Measurements from ENCODE around the gene PTPRO. TPM values are rescaled to one million over a fixed set of nuclear protein-coding genes. Genes with fewer than 3 reads are reported as not detected.

Gene PTPRO
- total RNA-seq, 4 donors from 2014 or later = 0.52 to 5.0 (median 1.0) TPM

GRCh38 chr12:15423629-15424028 lies 101.3 kb downstream of the PTPRO start:
- 77% methylated on average over 2 of the region's 2 CpGs for WGBS
- no peak overlapping the region for H3K27ac ChIP-seq (replicated peaks in 1 of 4)

GRCh38 chr12:15427913-15428312 lies 105.6 kb downstream of the PTPRO start:
- H3K9me3 ChIP-seq = no peaks in the 10 kb centered on the region
- no peak for DNase-seq (ENCODE audit: extremely low spot score)
- intact Hi-C loops (cut with DNase I) = no loop called here
- no peak overlapping the region for H3K4me3 ChIP-seq
- no peaks in the 10 kb centered on the region for H3K36me3 ChIP-seq
- H3K27ac ChIP-seq (replicated peaks in 1 of 4) = no peak overlapping the region
- no peaks in the 10 kb centered on the region for H3K4me1 ChIP-seq
- no peaks in the 10 kb centered on the region for H3K27me3 ChIP-seq
- TF ChIP-seq EP300 (IDR thresholded peaks at IDR 0.05) (no peak), POLR2A (IDR thresholded peaks at IDR 0.05; ENCODE audit: low read depth) (no peak), CTCF (IDR thresholded peaks at IDR 0.05) (no peak), POLR2AphosphoS5 (IDR thresholded peaks at IDR 0.05) (no peak)
- 91% methylated on average over 2 of the region's 2 CpGs for WGBS

More at GRCh38 chr12:15423629-15424028, 101.3 kb downstream of the PTPRO start:
- H3K36me3 ChIP-seq = no peaks in the 10 kb centered on the region
- H3K9me3 ChIP-seq = no peaks in the 10 kb centered on the region
- no peaks in the 10 kb centered on the region for H3K27me3 ChIP-seq
- TF ChIP-seq CTCF (IDR thresholded peaks at IDR 0.05) (no peak), POLR2AphosphoS5 (IDR thresholded peaks at IDR 0.05) (no peak), POLR2A (IDR thresholded peaks at IDR 0.05; ENCODE audit: low read depth) (no peak)
- intact Hi-C loops (cut with DNase I) = no loop called here
- no peak for DNase-seq (ENCODE audit: extremely low spot score)
- no peak overlapping the region for H3K4me3 ChIP-seq
- no peaks in the 10 kb centered on the region for H3K4me1 ChIP-seq

GRCh38 chr12:15428632-15429031 lies 106.3 kb downstream of the PTPRO start:
- Histone ChIP-seq H3K36me3 (no peaks in the 10 kb centered on the region), H3K4me1 (no peaks in the 10 kb centered on the region), H3K27ac (replicated peaks in 1 of 4) (no peak overlapping the region), H3K9me3 (no peaks in the 10 kb centered on the region), H3K4me3 (no peak overlapping the region), H3K27me3 (no peaks in the 10 kb centered on the region)
- TF ChIP-seq POLR2AphosphoS5 (IDR thresholded peaks at IDR 0.05) (no peak), EP300 (IDR thresholded peaks at IDR 0.05) (no peak), CTCF (IDR thresholded peaks at IDR 0.05) (no peak), POLR2A (IDR thresholded peaks at IDR 0.05; ENCODE audit: low read depth) (no peak)
- DNase-seq (ENCODE audit: extremely low spot score) = no peak
- intact Hi-C loops (cut with DNase I) = no loop called here
- 68% methylated on average over 2 of the region's 2 CpGs for WGBS

- no peaks in the 10 kb centered on the region for H3K4me1 ChIP-seq
- no peak for DNase-seq (ENCODE audit: extremely low spot score)
- intact Hi-C loops (cut with DNase I) = no loop called here
- no peaks in the 10 kb centered on the region for H3K27me3 ChIP-seq
- H3K27ac ChIP-seq (replicated peaks in 1 of 4) = no peak overlapping the region
- no peak overlapping the region for H3K4me3 ChIP-seq
- WGBS = 86% methylated on average over 1 of the region's 1 CpG
- no peaks in the 10 kb centered on the region for H3K36me3 ChIP-seq
- no peak for TF ChIP-seq POLR2A (IDR thresholded peaks at IDR 0.05; ENCODE audit: low read depth)
- no peak for TF ChIP-seq CTCF (IDR thresholded peaks at IDR 0.05)
- no peaks in the 10 kb centered on the region for H3K9me3 ChIP-seq
Observed at GRCh38 chr12:15429262-15429661, 107.0 kb downstream of the PTPRO start.

- Histone ChIP-seq H3K27me3 (no peaks in the 10 kb centered on the region), H3K4me1 (no peaks in the 10 kb centered on the region), H3K4me3 (no peak overlapping the region), H3K27ac (replicated peaks in 1 of 4) (no peak overlapping the region), H3K9me3 (peaks cover 0 to 7% (median 0%) of the 10 kb centered on the region in 4 donors), H3K36me3 (no peaks in the 10 kb centered on the region)
- intact Hi-C loops (cut with DNase I) = no loop called here
- TF ChIP-seq POLR2AphosphoS5 (IDR thresholded peaks at IDR 0.05) = no peak
- no peak for TF ChIP-seq CTCF (IDR thresholded peaks at IDR 0.05)
- no peak for TF ChIP-seq POLR2A (IDR thresholded peaks at IDR 0.05; ENCODE audit: low read depth)
- no peak for TF ChIP-seq EP300 (IDR thresholded peaks at IDR 0.05)
- WGBS = 92% methylated on average over 2 of the region's 2 CpGs
- no peak for DNase-seq (ENCODE audit: extremely low spot score)
Observed at GRCh38 chr12:15435597-15435996, 113.3 kb downstream of the PTPRO start.

All from esophagus muscularis mucosa (tissue), 4 donors.